ENCODE results near the gene UBE2L3. TPM values are rescaled to one million over a fixed set of nuclear protein-coding genes. Genes with fewer than 3 reads are reported as not detected.
A peak's percentile ranks its signal among the peaks of the same experiment; 100 is the strongest.

The UBE2L3 gene
- polyA plus RNA-seq, 1 of the 3 experiments (the other 2 are of a cell fraction): 41.2 TPM

- Histone ChIP-seq H3K36me3 (replicated peaks in 1 of 2; ENCODE audit: control insufficient read depth in 1 of 2, insufficient read depth in 2 of 2, low read length in 1 of 2) (peaks cover 29 to 49% of the 10 kb centered on the region in 2 experiments), H3K4me1 (ENCODE audit: control insufficient read depth in 1 of 2, insufficient read depth in 2 of 2, low read depth in 1 of 2, low read length in 1 of 2) (peaks cover 0 to 3% of the 10 kb centered on the region in 2 experiments; a peak in 1 of 4 replicates), H3K9me3 (no peaks in the 10 kb centered on the region), H3K27ac (ENCODE audit: low read depth in 2 of 2, low read length in 1 of 2) (no peak overlapping the region), H3K79me2 (ENCODE audit: insufficient read depth) (peaks cover 100% of the 10 kb centered on the region), H3F3A (replicated peaks; ENCODE audit: insufficient read depth) (no peaks in the 10 kb centered on the region), H3K4me2 (no peak overlapping the region), H3K9ac (no peak overlapping the region), H2AFZ (ENCODE audit: low read depth) (no peak overlapping the region), H3K4me3 (ENCODE audit: low read depth in 2 of 2, low read length in 1 of 2) (no peak overlapping the region), H4K20me1 (ENCODE audit: insufficient read depth) (peaks cover 97% of the 10 kb centered on the region), H3K27me3 (ENCODE audit: insufficient read depth) (no peaks in the 10 kb centered on the region), H3K9me2 (no peaks in the 10 kb centered on the region)
- TF ChIP-seq SIN3A (IDR thresholded peaks at IDR 0.05; ENCODE audit: borderline replicate concordance, low read depth, low read length): no peak
- TF ChIP-seq RAD21 (IDR thresholded peaks at IDR 0.05; ENCODE audit: low read length): peak; percentile 20; the same call in 1 of the 2 replicates
- TF ChIP-seq, protein P1, sequence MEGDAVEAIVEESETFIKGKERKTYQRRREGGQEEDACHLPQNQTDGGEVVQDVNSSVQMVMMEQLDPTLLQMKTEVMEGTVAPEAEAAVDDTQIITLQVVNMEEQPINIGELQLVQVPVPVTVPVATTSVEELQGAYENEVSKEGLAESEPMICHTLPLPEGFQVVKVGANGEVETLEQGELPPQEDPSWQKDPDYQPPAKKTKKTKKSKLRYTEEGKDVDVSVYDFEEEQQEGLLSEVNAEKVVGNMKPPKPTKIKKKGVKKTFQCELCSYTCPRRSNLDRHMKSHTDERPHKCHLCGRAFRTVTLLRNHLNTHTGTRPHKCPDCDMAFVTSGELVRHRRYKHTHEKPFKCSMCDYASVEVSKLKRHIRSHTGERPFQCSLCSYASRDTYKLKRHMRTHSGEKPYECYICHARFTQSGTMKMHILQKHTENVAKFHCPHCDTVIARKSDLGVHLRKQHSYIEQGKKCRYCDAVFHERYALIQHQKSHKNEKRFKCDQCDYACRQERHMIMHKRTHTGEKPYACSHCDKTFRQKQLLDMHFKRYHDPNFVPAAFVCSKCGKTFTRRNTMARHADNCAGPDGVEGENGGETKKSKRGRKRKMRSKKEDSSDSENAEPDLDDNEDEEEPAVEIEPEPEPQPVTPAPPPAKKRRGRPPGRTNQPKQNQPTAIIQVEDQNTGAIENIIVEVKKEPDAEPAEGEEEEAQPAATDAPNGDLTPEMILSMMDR (IDR thresholded peaks at IDR 0.05): peak; percentile 47
- POLR2A ChIA-PET: no interaction called here
- DNase-seq: peak; percentile 32
- WGBS (ENCODE audit: low lambda C conversion rate): 87% methylated on average over 11 of the region's 11 CpGs
- CTCF ChIA-PET: interaction anchor here (0.5 to 2.0 kb wide), 6 partner anchors 11 to 675 kb away, joined by 3 to 7 read pairs (median 4); no protein-coding TSS in a partner anchor
Observed at GRCh38 chr22:21593406-21594232, 26.1 kb downstream of the UBE2L3 start.

- H3F3A ChIP-seq (replicated peaks; ENCODE audit: insufficient read depth): no peaks in the 10 kb centered on the region
- H3K9me2 ChIP-seq: no peaks in the 10 kb centered on the region
- 88% methylated on average over 3 of the region's 5 CpGs for WGBS (ENCODE audit: low lambda C conversion rate)
- peaks cover 100% of the 10 kb centered on the region for H3K79me2 ChIP-seq (ENCODE audit: insufficient read depth)
- H3K36me3 ChIP-seq (replicated peaks in 1 of 2; ENCODE audit: control insufficient read depth in 1 of 2, insufficient read depth in 2 of 2, low read length in 1 of 2): peaks cover 29 to 49% of the 10 kb centered on the region in 2 experiments
- POLR2A ChIA-PET: no interaction called here
- no peak overlapping the region for H3K4me2 ChIP-seq
- no peak overlapping the region for H3K27ac ChIP-seq (ENCODE audit: low read depth in 2 of 2, low read length in 1 of 2)
- no peak overlapping the region for H2AFZ ChIP-seq (ENCODE audit: low read depth)
- H3K27me3 ChIP-seq (ENCODE audit: insufficient read depth): no peaks in the 10 kb centered on the region
- CTCF ChIA-PET: interaction anchor here (2.0 kb wide), 1 partner anchor 51 kb away, joined by 5 read pairs; no protein-coding TSS in a partner anchor
- peaks cover 0 to 3% of the 10 kb centered on the region in 2 experiments; a peak in 1 of 4 replicates for H3K4me1 ChIP-seq (ENCODE audit: control insufficient read depth in 1 of 2, insufficient read depth in 2 of 2, low read depth in 1 of 2, low read length in 1 of 2)
- H3K9me3 ChIP-seq: no peaks in the 10 kb centered on the region
- H4K20me1 ChIP-seq (ENCODE audit: insufficient read depth): peaks cover 97% of the 10 kb centered on the region
- no peak overlapping the region for H3K9ac ChIP-seq
- no peak overlapping the region for H3K4me3 ChIP-seq (ENCODE audit: low read depth in 2 of 2, low read length in 1 of 2)
- DNase-seq: no peak
- TF ChIP-seq RXRA (IDR thresholded peaks at IDR 0.05; ENCODE audit: borderline replicate concordance, low read depth): no peak
- TF ChIP-seq MAX (IDR thresholded peaks at IDR 0.05; ENCODE audit: low read depth): no peak
- no peak for TF ChIP-seq TAF1 (IDR thresholded peaks at IDR 0.05; ENCODE audit: borderline replicate concordance, low read depth, low read length)
- no peak for TF ChIP-seq RAD21 (IDR thresholded peaks at IDR 0.05; ENCODE audit: low read length)
- TF ChIP-seq SIN3A (IDR thresholded peaks at IDR 0.05; ENCODE audit: borderline replicate concordance, low read depth, low read length): no peak
- TF ChIP-seq MEF2A (IDR thresholded peaks at IDR 0.05; ENCODE audit: borderline replicate concordance, low read depth): no peak
- TF ChIP-seq, protein P2, sequence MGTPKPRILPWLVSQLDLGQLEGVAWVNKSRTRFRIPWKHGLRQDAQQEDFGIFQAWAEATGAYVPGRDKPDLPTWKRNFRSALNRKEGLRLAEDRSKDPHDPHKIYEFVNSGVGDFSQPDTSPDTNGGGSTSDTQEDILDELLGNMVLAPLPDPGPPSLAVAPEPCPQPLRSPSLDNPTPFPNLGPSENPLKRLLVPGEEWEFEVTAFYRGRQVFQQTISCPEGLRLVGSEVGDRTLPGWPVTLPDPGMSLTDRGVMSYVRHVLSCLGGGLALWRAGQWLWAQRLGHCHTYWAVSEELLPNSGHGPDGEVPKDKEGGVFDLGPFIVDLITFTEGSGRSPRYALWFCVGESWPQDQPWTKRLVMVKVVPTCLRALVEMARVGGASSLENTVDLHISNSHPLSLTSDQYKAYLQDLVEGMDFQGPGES (IDR thresholded peaks at IDR 0.05; ENCODE audit: low read depth, low read length): no peak
- TF ChIP-seq FOXJ3 (CRISPR knock-in tag; IDR thresholded peaks at IDR 0.05): no peak
- TF ChIP-seq, protein P1 (IDR thresholded peaks at IDR 0.05): no peak
- TF ChIP-seq FOXM1 (IDR thresholded peaks at IDR 0.05; ENCODE audit: low read depth): no peak
- no peak for TF ChIP-seq FOSL2 (IDR thresholded peaks at IDR 0.05; ENCODE audit: borderline replicate concordance, low read depth)
- TF ChIP-seq NRF1 (IDR thresholded peaks at IDR 0.05; ENCODE audit: low read depth, low read length): no peak
- TF ChIP-seq YY1 (IDR thresholded peaks at IDR 0.05; ENCODE audit: low read depth): no peak
- no peak for TF ChIP-seq EP300 (IDR thresholded peaks at IDR 0.05; ENCODE audit: borderline replicate concordance in 1 of 2, low read depth in 1 of 2, low read length in 1 of 2)
- TF ChIP-seq GABPA (IDR thresholded peaks at IDR 0.05; ENCODE audit: low read depth): no peak
- no peak for TF ChIP-seq CHD2 (IDR thresholded peaks at IDR 0.05; ENCODE audit: low read length, partially characterized antibody)
Observed at GRCh38 chr22:21594865-21595452, 27.4 kb downstream of the UBE2L3 start.
